HEK293T (cell line): ENCODE results near the gene TOR2A.

Experiments used
- CTCF ChIA-PET: fragments of 350-600 bp; formaldehyde crosslinking; extraction: SDS; loops from one replicate; lab custom pipeline; 2021; ENCODE audit warnings: antibody characterized with exemption, inconsistent platforms; lab: Yijun Ruan, JAX
- POLR2A ChIA-PET: fragments of 350-600 bp; formaldehyde crosslinking; extraction: SDS; loops from one replicate; lab custom pipeline; 2020; ENCODE audit warnings: antibody characterized with exemption, inconsistent platforms; lab: Yijun Ruan, JAX
- DNase-seq: peaks from one replicate; pipeline ENCODE4 v3.0.0; 2012; ENCODE audit warnings: mixed read lengths; ENCODE audit errors: extremely low spot score
- ARNT ChIP-seq: fragments of 450-650 bp; IDR thresholded peaks from 2 replicates; pipeline ENCODE4 v1.6.1; 2017; ENCODE audit warnings: mild to moderate bottlenecking
- BHLHE40 ChIP-seq: fragments of 450-650 bp; IDR thresholded peaks from 2 replicates; pipeline ENCODE4 v1.6.1; 2016; ENCODE audit warnings: mild to moderate bottlenecking, moderate library complexity, borderline replicate concordance
- CTBP1 ChIP-seq: fragments of 450-650 bp; IDR thresholded peaks from 2 replicates; pipeline ENCODE4 v1.6.1; 2016; ENCODE audit warnings: borderline replicate concordance
- ELF4 ChIP-seq: fragments of 450-650 bp; IDR thresholded peaks from 2 replicates; pipeline ENCODE4 v1.6.1; 2017; ENCODE audit warnings: antibody characterized with exemption
- FOXA1 ChIP-seq: fragments of 450-650 bp; IDR thresholded peaks from 2 replicates; pipeline ENCODE4 v1.6.1; 2016; ENCODE audit warnings: mild to moderate bottlenecking
- FOXK2 ChIP-seq: fragments of 450-650 bp; IDR thresholded peaks from 2 replicates; pipeline ENCODE4 v1.6.1; 2016; ENCODE audit warnings: mild to moderate bottlenecking
- FOXM1 ChIP-seq: fragments of 450-650 bp; IDR thresholded peaks from 2 replicates; pipeline ENCODE4 v1.6.1; 2017; ENCODE audit warnings: mild to moderate bottlenecking, borderline replicate concordance
- HDGF ChIP-seq: fragments of 450-650 bp; IDR thresholded peaks from 2 replicates; pipeline ENCODE4 v1.6.1; 2017; ENCODE audit warnings: antibody characterized with exemption, borderline replicate concordance
- L3MBTL2 ChIP-seq: fragments of 450-650 bp; conservative IDR thresholded peaks from 2 replicates; pipeline ENCODE4 v1.6.1; 2016; ENCODE audit warnings: mild to moderate bottlenecking
- LEF1 ChIP-seq: fragments of 450-650 bp; IDR thresholded peaks from 2 replicates; pipeline ENCODE4 v1.6.1; 2017; ENCODE audit warnings: mild to moderate bottlenecking, borderline replicate concordance
- NFRKB ChIP-seq: fragments of 450-650 bp; IDR thresholded peaks from 2 replicates; pipeline ENCODE4 v1.6.1; 2016; ENCODE audit warnings: mild to moderate bottlenecking, moderate library complexity
- SP1 ChIP-seq: fragments of 450-650 bp; IDR thresholded peaks from 2 replicates; pipeline ENCODE4 v1.6.1; 2017
- SUZ12 ChIP-seq: fragments of 450-650 bp; IDR thresholded peaks from 2 replicates; pipeline ENCODE4 v1.6.1; 2016; ENCODE audit warnings: mild to moderate bottlenecking
- TARDBP ChIP-seq: fragments of 450-650 bp; IDR thresholded peaks from 2 replicates; pipeline ENCODE4 v1.6.1; 2016
- ZNF384 ChIP-seq: fragments of 450-650 bp; IDR thresholded peaks from 2 replicates; pipeline ENCODE4 v1.6.1; 2016
- TF ChIP-seq, protein P1 (sequence below): fragments of 450-650 bp; IDR thresholded peaks from 2 replicates; pipeline ENCODE4 v1.6.1; 2016

TOR2A gene

DNA sequence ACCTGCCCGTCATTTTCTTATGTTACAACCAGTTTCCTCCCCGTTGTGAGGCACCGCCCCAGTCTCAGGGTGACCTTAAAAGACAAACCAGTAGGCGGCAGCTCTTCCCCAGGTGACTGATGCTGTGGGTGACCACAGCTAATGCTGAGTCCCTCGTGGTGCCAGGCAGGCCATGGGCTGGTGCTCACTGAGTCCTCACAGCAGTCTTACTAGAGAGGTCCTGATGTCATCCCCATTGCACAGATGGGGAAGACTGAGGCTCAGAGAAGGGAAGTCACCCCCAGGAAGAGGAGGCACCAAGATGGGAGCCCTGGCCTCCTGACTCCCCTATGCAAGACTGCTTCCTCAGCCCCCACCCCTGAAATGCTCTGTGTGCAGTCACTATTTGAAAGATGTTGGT, 27.3 kb downstream of the TOR2A start:
- CTCF ChIA-PET = no interaction called here
- POLR2A ChIA-PET = no interaction called here
- TF ChIP-seq LEF1 (no peak), L3MBTL2 (no peak), SP1 (no peak), BHLHE40 (no peak), FOXM1 (no peak), ELF4 (no peak), NFRKB (no peak), FOXA1 (no peak), ZNF384 (no peak)
- TF ChIP-seq, protein P1, sequence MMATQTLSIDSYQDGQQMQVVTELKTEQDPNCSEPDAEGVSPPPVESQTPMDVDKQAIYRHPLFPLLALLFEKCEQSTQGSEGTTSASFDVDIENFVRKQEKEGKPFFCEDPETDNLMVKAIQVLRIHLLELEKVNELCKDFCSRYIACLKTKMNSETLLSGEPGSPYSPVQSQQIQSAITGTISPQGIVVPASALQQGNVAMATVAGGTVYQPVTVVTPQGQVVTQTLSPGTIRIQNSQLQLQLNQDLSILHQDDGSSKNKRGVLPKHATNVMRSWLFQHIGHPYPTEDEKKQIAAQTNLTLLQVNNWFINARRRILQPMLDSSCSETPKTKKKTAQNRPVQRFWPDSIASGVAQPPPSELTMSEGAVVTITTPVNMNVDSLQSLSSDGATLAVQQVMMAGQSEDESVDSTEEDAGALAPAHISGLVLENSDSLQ = no peak
- DNase-seq = no peak

DNA sequence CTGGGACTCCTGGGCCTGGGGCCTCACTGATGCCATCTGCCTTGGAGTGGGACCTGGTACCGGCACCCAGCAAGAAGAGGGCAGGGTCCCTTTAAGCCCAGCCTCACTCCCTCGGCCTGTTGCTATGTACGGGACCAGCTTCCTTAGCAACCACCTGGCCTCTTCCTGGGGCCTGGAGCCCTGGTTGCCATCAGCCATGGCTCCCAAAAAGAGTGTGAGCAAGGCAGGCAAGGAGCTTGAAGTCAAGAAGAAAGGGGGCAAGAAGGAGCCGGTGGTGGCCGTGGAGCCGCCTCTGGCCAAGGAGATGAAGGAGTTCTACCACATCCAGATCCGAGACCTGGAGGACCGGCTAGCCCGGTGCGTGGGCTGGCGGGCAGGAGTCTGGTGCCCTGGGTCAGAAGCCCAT, 28.3 kb downstream of the TOR2A start, which contains the start of gene CFAP157:
Gene CFAP157, plus strand, starts transcription at position 153 of the 406 bp plus-strand sequence. Its CDS starts 44 bp downstream, at position 197.
- DNase-seq = no peak
- ChIA-PET POLR2A (no interaction called here), CTCF (no interaction called here)
- no peak for TF ChIP-seq HDGF
- TF ChIP-seq L3MBTL2 = no peak
- no peak for TF ChIP-seq ELF4
- no peak for TF ChIP-seq TARDBP
- TF ChIP-seq LEF1 = no peak
- no peak for TF ChIP-seq SP1
- TF ChIP-seq, protein P1 = no peak
- no peak for TF ChIP-seq NFRKB
- no peak for TF ChIP-seq BHLHE40

DNA sequence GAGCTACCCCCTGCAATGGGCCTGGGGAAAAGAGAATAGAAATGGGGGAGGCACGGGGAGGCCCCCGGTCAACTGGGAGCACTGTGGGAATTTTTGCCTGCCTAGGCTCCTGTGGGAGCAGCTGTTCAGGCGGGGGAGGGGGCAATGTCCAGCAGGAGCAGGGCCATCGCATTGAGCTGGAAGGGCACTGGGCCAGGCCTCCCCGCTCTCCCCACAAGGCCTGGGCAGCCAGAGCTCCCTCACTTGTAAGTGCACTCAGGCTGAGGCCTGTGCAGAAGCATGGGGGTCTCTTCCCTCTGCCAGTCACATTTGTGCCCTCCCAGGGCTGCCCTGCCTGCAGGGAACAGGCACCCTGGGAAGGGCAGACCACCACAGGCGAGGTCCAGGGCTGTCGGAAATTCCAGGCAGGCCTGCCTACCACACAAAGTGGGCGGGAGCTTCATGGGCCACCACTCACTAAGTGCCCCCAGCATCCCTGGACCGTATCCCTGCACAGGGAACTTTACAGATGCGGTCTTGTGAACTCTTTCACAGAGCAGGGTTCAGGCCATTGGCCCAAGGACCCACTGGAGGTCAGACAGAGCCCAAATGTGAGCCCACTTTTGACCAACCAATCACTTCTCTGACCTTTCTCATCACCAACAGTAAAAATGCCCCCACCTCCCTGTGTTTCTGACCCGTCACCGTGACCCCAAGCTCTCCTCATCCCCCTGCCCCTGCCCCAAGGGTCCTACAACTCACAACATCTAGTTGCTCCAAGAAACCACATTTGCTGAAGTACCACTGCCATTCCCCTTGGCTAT, 29.3 kb downstream of the TOR2A start:
- ChIA-PET POLR2A (interaction anchor here (1.1 kb wide), 1 partner anchor 10 kb away, joined by 4 read pairs; the partner anchor contains the start of genes PTRH1 and TTC16), CTCF (no interaction called here)
- DNase-seq = no peak
- TF ChIP-seq L3MBTL2 (no peak), FOXM1 (no peak)

DNA sequence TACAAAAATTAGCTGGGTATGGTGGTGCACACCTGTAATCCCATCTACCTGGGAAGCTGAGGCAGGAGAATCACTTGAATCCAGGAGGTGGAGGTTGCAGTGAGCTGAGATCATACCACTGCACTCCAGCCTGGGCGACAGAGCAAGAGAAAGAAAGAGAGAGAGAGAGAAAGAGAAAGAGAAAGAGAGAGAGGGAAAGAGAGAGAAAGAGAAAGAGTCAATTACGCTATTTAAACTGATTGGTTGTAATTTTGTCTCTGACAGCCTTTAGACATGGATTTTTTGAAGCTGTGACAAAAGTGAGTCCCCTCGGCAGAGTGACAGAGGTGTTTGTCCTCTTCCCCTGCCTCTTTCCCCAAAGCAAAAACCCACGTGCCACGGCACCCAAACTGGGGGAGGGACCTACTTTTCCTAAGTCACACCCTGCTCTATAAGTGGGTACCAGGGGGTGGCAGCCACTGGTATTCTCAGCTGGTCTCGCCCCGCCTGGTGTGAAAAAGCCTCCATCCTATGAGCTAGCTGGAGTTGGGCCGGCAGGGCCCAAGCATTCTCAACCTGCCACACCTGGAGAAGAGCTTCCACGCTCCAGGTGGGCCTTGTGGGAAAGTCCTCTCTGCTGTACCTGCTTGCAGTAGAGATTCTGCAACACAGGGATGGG, 31.7 kb downstream of the TOR2A start:
- DNase-seq = no peak
- TF ChIP-seq TARDBP = no peak
- no peak for TF ChIP-seq FOXA1
- no peak for TF ChIP-seq NFRKB
- no peak for TF ChIP-seq ZNF384
- no peak for TF ChIP-seq ARNT
- no peak for TF ChIP-seq SP1
- no peak for TF ChIP-seq HDGF
- TF ChIP-seq CTBP1 = no peak
- no peak for TF ChIP-seq L3MBTL2
- TF ChIP-seq FOXM1 = no peak
- no peak for TF ChIP-seq LEF1
- TF ChIP-seq SUZ12 = no peak
- no peak for TF ChIP-seq FOXK2
- TF ChIP-seq, protein P1 = no peak
- ChIA-PET CTCF (no interaction called here), POLR2A (interaction anchor here (1.0 to 1.4 kb wide), 2 partner anchors 12 to 20 kb away, joined by 3 read pairs; partner anchors contain the start of genes PTRH1 and TTC16)

DNA sequence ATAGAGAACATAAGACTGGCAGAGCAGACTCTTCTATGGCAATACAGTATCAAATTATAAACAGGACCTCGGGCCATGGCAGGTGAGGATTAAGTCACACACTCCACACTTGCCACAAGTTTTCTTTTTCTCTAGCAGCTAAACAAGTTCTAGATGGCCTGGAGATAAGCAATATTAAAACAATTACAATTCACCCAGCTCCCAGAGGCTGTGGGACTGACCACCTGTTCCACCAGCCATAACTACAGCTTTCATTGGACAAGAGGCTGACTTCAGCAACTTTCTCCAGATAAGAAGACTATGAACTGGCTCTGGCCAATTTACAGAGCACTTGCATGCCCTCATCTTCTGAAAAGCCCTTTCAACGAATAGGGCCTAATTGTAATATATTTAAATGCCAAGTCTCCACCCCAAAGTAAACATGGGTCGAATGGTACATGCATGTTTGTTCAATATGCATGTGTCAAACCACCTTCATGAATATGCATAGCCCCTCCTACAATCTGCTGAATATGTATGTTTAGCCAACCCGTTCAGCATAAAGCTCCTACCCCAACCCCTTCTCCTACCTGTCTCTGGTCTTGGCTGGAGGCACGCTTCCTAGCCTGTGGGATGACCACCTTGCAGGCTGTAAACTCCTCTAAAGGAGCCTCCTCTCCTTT, 34.4 kb downstream of the TOR2A start:
- ChIA-PET POLR2A (no interaction called here), CTCF (no interaction called here)

More for the DNA sequence above, 34.4 kb downstream of the TOR2A start:
- TF ChIP-seq BHLHE40 = no peak
- no peak for TF ChIP-seq FOXM1
- TF ChIP-seq NFRKB = no peak
- TF ChIP-seq L3MBTL2 = no peak
- TF ChIP-seq HDGF = no peak
- no peak for TF ChIP-seq SUZ12
- TF ChIP-seq ZNF384 = no peak
- TF ChIP-seq, protein P1 = no peak
- no peak for TF ChIP-seq FOXA1
- no peak for TF ChIP-seq ELF4
- no peak for DNase-seq
